AG09319 (cell line): ENCODE measurements around the gene IL11.

Experiments
- DNase-seq: peaks from one replicate; pipeline ENCODE4 v3.0.0-alpha.2; 2010; ENCODE audit warnings: low read depth; ENCODE audit errors: extremely low read depth
- TF ChIP-seq, protein P1 (sequence below): IDR thresholded peaks from 2 replicates; pipeline ENCODE4 v1.5.1; 2011; ENCODE audit warnings: low read depth, mild to moderate bottlenecking, inconsistent platforms, low read length, moderate library complexity

The IL11 gene

DNA sequence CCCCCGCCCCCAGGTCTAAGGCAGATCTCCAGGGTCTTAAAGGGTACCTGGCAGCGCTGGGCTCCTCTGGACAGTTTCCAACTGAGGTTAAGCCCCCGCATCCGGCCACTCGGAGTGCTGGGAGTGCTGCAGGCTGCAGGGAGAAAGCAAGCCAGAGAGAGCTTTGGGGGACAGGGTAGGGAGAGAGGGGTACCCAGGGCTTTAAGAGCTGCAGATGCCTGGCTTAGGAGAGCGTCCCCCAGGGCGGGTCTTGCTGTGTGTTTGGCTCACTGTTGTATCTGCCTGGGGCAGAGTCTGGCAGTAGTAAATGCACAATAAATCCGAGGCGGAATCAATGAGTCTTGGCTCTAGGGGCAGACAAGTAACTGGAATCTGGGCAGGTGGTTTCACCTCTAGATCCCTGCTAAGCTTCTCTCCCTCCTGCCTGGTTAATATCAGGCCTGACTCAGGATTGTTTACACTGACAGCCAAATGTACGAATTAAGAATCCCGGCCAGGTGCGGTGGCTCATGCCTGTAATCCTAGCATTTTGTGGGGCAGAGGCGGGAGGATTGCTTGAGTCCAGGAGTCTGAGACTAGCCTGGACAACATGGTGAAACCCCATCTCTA lies 14.9 kb downstream of the IL11 start:
- DNase-seq = no peak
- TF ChIP-seq, protein P1, sequence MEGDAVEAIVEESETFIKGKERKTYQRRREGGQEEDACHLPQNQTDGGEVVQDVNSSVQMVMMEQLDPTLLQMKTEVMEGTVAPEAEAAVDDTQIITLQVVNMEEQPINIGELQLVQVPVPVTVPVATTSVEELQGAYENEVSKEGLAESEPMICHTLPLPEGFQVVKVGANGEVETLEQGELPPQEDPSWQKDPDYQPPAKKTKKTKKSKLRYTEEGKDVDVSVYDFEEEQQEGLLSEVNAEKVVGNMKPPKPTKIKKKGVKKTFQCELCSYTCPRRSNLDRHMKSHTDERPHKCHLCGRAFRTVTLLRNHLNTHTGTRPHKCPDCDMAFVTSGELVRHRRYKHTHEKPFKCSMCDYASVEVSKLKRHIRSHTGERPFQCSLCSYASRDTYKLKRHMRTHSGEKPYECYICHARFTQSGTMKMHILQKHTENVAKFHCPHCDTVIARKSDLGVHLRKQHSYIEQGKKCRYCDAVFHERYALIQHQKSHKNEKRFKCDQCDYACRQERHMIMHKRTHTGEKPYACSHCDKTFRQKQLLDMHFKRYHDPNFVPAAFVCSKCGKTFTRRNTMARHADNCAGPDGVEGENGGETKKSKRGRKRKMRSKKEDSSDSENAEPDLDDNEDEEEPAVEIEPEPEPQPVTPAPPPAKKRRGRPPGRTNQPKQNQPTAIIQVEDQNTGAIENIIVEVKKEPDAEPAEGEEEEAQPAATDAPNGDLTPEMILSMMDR = no peak

GRCh38 chr19:55354698-55355212 lies 15.5 kb downstream of the IL11 start, which contains the start of gene COX6B2:
TSS of gene COX6B2 (minus strand) at chr19:55354719. CDS start at chr19:55354521, 198 bp downstream.
- TF ChIP-seq, protein P1 = no peak

GRCh38 chr19:55353803-55354697 lies 16.2 kb downstream of the IL11 start:
- no peak for DNase-seq
- TF ChIP-seq, protein P1 = no peak

More at GRCh38 chr19:55354698-55355212, 15.5 kb downstream of the IL11 start, which contains the start of gene COX6B2:
- no peak for DNase-seq

DNA sequence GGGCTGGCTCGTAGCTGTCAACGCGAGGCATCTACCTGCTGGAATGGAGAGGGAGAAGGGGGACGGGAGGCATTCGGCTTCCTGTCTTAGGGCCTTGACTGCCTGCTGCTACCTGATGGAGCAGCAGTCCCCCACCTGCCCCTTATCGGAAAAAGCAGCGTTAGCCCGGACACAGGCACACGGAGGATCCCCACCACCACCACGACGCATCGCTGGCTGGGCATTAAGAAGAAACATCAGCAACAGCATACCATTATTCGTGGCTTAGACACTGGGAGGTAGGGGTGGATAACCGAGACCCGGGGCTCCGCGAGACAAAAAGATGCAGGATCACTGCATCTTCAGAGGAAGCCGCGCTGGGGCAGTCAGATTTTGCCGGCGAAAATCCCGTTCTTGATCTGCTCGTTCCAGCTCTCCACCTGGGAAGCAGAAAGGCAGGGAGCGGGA lies 16.9 kb downstream of the IL11 start:
- TF ChIP-seq, protein P1 = no peak
- DNase-seq = no peak

GRCh38 chr19:55352549-55353145 lies 17.6 kb downstream of the IL11 start:
- TF ChIP-seq, protein P1 = no peak
- DNase-seq = no peak

- TF ChIP-seq, protein P1 = no peak
- DNase-seq = no peak
Observed at GRCh38 chr19:55352040-55352439, 18.2 kb downstream of the IL11 start.
